GM12874 (cell line): Measurements from ENCODE around the gene FOXI1.

ENCODE experiments used
- TF ChIP-seq, protein P1 (sequence below): IDR thresholded peaks from 2 replicates; pipeline ENCODE4 v1.5.1; 2011; ENCODE audit warnings: low read depth, mild to moderate bottlenecking, control low read depth, low read length, moderate library complexity; ENCODE audit not compliant: insufficient read depth

FOXI1 gene

DNA sequence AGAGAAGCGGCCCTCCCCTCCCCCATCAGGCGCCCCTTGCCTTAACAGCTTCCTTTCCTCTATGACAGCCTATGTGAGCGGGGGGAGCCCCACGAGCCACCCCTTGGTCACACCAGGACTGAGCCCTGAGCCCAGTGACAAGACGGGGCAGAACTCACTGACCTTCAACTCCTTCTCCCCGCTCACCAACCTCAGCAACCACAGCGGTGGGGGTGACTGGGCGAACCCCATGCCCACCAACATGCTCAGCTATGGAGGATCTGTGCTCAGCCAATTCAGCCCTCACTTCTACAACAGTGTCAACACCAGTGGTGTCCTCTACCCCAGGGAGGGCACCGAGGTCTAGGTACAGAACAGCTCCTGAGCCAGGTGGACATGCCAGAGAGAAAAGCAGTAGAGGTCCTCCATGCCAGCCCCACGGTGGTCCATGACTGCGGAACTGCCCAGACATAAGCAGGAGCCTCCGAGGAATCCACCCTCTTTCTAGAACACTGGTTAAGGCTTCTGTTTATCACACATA lies 2.6 kb downstream of the FOXI1 start:
- TF ChIP-seq, protein P1, sequence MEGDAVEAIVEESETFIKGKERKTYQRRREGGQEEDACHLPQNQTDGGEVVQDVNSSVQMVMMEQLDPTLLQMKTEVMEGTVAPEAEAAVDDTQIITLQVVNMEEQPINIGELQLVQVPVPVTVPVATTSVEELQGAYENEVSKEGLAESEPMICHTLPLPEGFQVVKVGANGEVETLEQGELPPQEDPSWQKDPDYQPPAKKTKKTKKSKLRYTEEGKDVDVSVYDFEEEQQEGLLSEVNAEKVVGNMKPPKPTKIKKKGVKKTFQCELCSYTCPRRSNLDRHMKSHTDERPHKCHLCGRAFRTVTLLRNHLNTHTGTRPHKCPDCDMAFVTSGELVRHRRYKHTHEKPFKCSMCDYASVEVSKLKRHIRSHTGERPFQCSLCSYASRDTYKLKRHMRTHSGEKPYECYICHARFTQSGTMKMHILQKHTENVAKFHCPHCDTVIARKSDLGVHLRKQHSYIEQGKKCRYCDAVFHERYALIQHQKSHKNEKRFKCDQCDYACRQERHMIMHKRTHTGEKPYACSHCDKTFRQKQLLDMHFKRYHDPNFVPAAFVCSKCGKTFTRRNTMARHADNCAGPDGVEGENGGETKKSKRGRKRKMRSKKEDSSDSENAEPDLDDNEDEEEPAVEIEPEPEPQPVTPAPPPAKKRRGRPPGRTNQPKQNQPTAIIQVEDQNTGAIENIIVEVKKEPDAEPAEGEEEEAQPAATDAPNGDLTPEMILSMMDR = no peak

DNA sequence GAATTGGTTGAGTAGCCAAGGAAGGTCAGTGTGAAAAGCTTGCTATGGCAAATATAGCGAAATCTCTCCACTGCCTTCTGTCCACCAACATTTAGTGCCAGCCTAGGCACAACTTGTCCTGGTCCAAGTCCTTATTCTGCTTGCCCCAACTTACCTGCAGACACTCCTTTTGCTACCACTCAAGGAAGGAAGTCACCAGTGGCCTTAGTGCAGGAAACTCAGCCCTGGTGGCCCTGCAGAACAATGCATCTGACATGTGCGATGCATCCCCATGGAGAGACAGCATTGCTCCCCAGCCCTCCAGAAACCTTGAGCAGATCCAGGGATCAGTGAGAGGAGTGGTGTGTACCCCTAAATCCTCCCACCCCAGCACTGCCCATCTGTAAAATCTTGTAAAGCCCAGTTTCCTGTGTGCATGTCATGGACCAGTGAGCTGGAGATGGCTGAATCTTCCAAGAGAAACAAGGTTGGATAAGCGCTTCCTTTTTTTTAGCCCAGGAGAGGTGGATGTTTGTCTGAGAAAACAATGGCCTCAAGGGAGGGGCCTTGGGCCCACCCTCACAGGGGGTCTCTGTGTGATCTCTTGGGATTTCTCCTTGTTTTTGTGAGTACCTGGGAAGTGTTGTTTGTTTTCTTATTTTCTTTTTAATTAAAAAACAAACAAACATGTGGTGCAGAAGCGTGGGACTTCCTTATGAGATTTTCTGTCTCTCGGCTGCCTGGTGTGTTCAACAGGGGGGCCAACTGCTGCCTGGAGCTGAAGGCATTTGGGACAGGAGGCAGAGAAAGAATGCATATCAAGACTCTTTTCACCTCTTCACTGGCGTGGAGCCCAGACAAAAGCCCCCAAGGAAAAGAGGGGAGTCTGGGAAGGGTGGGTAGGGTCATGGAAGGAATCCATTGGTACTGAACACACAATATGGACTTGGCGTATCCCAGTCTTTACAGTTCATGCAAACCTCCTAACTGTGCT lies 3.6 kb downstream of the FOXI1 start:
- TF ChIP-seq, protein P1 = no peak

DNA sequence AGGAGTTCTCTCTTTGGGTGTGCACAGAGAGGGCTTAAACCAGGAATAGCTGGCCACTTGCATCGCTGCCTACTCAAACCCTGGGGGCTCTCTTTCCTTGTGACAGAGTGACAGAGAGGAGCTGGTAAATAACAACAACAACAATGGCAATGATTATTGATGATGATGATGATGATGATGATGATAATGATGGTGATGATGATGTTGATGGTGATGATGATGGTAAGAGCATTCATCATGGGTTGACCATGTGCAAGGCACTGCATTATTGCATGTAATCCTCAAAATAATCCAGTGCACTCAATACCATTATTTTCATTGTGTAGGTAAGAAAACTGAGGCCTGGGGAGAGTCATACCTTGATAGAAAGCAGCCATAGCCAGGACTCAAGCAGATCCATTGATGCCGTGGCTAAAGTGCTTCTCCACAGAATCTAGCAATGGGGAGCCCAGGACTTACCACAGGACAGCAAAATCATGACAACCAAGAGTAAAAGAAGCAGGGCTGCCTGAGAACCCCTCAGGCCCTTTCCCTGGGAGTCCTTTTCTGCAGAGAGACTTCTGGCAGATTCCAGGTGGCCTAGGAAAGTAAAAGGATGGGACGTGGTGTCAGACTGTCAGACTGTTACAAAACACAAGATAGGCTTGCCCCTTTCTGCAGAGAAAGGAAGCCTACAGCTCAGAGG lies 4.8 kb downstream of the FOXI1 start:
- TF ChIP-seq, protein P1 = no peak

GRCh38 chr5:170111088-170111785 lies 5.5 kb downstream of the FOXI1 start:
- TF ChIP-seq, protein P1 = no peak

GRCh38 chr5:170112876-170113521 lies 7.3 kb downstream of the FOXI1 start:
- TF ChIP-seq, protein P1 = no peak

DNA sequence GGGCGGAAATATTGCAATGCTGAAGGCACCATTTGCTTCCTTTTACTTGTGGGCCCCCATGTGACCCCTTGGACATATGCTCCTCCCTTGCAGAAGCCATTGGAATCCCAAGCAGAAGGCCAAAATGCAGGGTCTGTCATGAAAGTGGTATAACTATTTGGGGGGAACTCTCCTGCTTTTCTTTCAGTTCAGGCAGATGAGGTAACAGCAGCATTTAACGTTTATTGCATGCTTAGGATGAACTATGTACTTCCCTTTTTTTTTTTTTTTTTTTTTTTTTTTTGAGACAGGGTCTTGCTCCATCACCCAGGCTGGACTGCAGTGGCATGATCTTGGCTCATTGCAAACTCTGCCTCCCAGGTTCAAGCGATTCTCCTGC lies 7.8 kb downstream of the FOXI1 start:
- TF ChIP-seq, protein P1 = no peak
